ENCODE results near the gene PPP1R3F.

GRCh38 chrX:49269010-49269766, 405 bp upstream of the PPP1R3F start:
- TF ChIP-seq CTCF (IDR thresholded peaks at IDR 0.05): no peak
- TF ChIP-seq ZFX (IDR thresholded peaks at IDR 0.05; ENCODE audit: borderline replicate concordance): no peak

All from 22Rv1 (cell line).